ENCODE measurements around the gene CELA2B. TPM values are rescaled to one million over a fixed set of nuclear protein-coding genes. Genes with fewer than 3 reads are reported as not detected.

The CELA2B gene
- total RNA-seq, 2 experiments from 2014 or later = not detected

- Histone ChIP-seq H3K4me2 (ENCODE audit: low read length) (no peak overlapping the region), H4K20me1 (ENCODE audit: insufficient read depth, low read length) (no peaks in the 10 kb centered on the region), H3K27ac (ENCODE audit: low read depth, low read length, poor library complexity, severe bottlenecking) (no peak overlapping the region), H3K79me2 (ENCODE audit: insufficient read depth, low read depth, low read length) (no peaks in the 10 kb centered on the region), H3K9me2 (ENCODE audit: insufficient read depth, low read length) (no peaks in the 10 kb centered on the region), H3K36me3 (ENCODE audit: insufficient read depth, low read length) (no peaks in the 10 kb centered on the region), H3K4me1 (ENCODE audit: insufficient read depth, low read length, poor library complexity, severe bottlenecking) (no peaks in the 10 kb centered on the region), H2AFZ (ENCODE audit: low read length) (no peak overlapping the region), H3K9me3 (ENCODE audit: low read length) (no peaks in the 10 kb centered on the region), H3K4me3 (ENCODE audit: low read depth, low read length, poor library complexity, severe bottlenecking) (no peak overlapping the region)
- BruUV-seq (replicated peaks) = no TSS peak
- CTCF ChIA-PET (ENCODE audit: unreplicated experiment) = no interaction called here
- TF ChIP-seq EZH2phosphoT487 (IDR thresholded peaks at IDR 0.05; ENCODE audit: borderline replicate concordance, low read depth, low read length) = no peak
- TF ChIP-seq CTCF (conservative IDR thresholded peaks at IDR 0.05; ENCODE audit: low read length) = no peak
- intact Hi-C loops (cut with micrococcal nuclease; ENCODE audit: unreplicated experiment) = no loop called here
- POLR2A ChIA-PET = no interaction called here
- DNase-seq (ENCODE audit: low spot score) = no peak
Measured at GRCh38 chr1:15443281-15443680, 32.6 kb upstream of the CELA2B start.

GRCh38 chr1:15444468-15445389 is 31.2 kb upstream of the CELA2B start:
- TF ChIP-seq CTCF (conservative IDR thresholded peaks at IDR 0.05; ENCODE audit: low read length) = no peak
- TF ChIP-seq EZH2phosphoT487 (IDR thresholded peaks at IDR 0.05; ENCODE audit: borderline replicate concordance, low read depth, low read length) = no peak
- no peak overlapping the region for H3K4me2 ChIP-seq (ENCODE audit: low read length)
- CTCF ChIA-PET (ENCODE audit: unreplicated experiment) = no interaction called here
- POLR2A ChIA-PET = no interaction called here
- intact Hi-C loops (cut with micrococcal nuclease; ENCODE audit: unreplicated experiment) = no loop called here
- DNase-seq (ENCODE audit: low spot score) = no peak
- H3K36me3 ChIP-seq (ENCODE audit: insufficient read depth, low read length) = no peaks in the 10 kb centered on the region
- no peak overlapping the region for H2AFZ ChIP-seq (ENCODE audit: low read length)
- H3K79me2 ChIP-seq (ENCODE audit: insufficient read depth, low read depth, low read length) = no peaks in the 10 kb centered on the region
- no peaks in the 10 kb centered on the region for H3K9me2 ChIP-seq (ENCODE audit: insufficient read depth, low read length)
- no peaks in the 10 kb centered on the region for H4K20me1 ChIP-seq (ENCODE audit: insufficient read depth, low read length)
- H3K4me1 ChIP-seq (ENCODE audit: insufficient read depth, low read length, poor library complexity, severe bottlenecking) = no peaks in the 10 kb centered on the region
- no peaks in the 10 kb centered on the region for H3K9me3 ChIP-seq (ENCODE audit: low read length)
- BruUV-seq (replicated peaks) = no TSS peak
- no peak overlapping the region for H3K4me3 ChIP-seq (ENCODE audit: low read depth, low read length, poor library complexity, severe bottlenecking)
- no peak overlapping the region for H3K27ac ChIP-seq (ENCODE audit: low read depth, low read length, poor library complexity, severe bottlenecking)

Measured in OCI-LY7 (cell line).